Activated gamma-delta T cell (primary cell): Measurements from ENCODE around the gene ETFB.

Source experiments
- DNase-seq: peaks from one replicate; lab custom pipeline; 2025; lab: John Stamatoyannopoulos, UW

The ETFB gene

DNA sequence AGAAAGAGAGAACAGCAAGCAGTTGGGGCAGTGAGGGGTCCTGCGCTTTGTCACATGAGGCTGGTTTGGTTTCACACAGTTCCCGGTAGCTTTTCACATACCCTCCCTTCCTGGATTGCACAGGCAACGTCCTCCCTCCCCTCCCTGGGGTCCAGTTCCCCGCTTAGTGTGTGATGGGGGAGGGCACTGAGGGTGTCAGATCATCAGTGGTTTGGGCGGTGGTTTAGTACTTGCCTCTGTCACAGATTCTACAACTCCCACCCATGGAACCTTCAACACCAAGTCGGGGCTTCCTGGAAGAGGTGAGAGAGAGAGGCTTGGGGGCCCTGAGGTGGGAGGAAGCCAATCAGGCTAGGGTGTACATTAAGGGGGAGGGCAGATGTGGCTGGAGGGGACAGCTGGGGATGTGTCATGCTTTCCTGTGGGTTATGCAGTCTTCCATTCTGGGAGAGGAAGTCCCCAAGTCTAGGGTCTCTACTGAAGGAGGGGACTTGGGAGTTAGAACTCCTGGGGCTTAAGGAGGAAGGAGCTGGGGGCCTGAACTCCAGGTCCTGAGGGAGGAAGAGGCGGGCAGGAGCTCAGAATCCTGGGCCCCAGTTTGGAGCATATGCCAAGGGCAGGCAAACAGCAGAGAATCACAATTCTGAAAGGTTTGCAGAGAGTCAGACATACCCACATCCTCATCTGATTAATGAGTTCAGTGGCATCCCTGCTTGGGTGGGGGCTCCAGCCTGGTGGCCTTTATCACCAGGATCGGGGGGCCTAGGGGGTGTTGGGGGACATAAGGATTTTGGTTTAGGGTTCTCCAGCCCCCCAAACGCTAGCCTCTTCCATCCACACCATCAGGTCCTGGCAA lies 6.7 kb upstream of the ETFB start, which contains the start of gene NKG7:
TSS of gene NKG7 (minus strand) at position 6 of the 856 bp plus-strand sequence. CDS start 119 bp downstream, outside the sequence.
- DNase-seq = no peak

DNA sequence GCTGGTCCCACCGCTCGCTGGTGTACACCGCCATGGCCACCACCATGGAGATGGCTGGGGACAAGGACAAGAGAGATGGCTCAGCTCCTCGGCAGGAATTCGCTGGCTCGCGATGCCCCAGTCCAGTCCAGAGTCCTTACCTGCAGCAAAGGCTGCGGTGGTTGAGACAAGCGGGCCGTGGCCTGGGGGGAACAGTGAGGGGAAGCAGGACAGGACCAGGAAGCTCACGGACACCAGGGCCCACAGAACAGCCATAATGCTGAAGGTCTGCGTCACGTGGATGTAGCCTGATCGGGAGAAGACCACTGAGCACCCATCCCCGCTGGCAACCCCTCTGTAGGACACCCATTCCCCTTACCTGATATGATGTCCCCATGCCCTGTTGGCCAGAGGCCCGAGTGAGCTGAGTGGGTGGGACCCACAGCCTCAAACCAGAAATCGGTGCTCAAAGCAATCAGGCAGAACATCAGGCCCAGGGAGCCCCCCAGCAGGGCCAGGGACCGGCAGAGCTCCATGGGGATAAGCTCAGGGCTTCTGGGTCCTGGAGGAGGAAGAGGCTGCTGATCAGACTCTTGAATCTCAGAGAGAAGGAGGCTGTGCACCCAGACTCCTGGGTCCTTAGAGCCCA lies 5.9 kb upstream of the ETFB start:
- no peak for DNase-seq

DNA sequence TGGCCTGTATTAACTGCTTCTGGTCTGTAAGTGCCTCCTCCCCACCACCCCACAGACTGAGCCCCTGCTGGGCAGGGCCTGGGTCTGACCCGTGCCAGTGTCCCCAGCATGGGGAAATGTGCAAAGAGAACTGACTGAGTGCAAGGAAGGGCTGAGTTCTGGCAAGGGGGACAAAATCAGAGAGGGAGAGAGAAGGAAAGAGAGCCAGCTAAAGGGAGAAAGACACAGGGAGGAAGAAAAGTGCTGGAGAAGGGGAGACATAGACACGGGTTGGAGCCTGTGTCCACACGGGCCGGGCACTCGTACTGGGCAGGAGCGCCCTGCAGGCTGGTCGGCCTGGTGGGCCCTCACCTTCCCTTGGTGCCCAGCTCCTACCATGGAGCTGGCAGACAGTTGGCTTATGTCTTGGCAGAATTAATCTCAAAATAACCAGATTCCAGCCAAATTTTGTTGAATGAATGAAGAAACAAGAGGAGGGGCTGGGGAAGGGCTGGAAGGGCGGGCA lies 5.0 kb upstream of the ETFB start:
- no peak for DNase-seq

DNA sequence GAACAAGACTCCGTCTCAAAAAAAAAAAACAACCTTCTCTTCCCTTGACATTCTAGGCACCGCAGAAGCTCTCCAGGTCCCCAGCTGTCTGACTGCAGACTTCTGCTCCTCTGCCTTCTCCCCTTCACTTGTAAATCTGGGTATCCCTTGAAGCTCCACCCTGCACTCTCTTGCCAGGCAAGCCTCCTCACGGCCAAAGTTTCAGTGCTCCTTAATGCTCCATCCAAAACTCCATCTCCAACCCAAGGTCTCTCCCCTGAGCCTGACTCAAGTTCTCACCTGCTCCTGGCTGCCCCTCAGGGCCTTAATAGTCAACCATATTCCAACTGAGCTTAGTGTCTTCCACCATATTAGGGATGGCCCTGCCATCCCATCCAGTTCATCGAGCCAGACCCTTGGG lies 4.0 kb upstream of the ETFB start:
- no peak for DNase-seq

DNA sequence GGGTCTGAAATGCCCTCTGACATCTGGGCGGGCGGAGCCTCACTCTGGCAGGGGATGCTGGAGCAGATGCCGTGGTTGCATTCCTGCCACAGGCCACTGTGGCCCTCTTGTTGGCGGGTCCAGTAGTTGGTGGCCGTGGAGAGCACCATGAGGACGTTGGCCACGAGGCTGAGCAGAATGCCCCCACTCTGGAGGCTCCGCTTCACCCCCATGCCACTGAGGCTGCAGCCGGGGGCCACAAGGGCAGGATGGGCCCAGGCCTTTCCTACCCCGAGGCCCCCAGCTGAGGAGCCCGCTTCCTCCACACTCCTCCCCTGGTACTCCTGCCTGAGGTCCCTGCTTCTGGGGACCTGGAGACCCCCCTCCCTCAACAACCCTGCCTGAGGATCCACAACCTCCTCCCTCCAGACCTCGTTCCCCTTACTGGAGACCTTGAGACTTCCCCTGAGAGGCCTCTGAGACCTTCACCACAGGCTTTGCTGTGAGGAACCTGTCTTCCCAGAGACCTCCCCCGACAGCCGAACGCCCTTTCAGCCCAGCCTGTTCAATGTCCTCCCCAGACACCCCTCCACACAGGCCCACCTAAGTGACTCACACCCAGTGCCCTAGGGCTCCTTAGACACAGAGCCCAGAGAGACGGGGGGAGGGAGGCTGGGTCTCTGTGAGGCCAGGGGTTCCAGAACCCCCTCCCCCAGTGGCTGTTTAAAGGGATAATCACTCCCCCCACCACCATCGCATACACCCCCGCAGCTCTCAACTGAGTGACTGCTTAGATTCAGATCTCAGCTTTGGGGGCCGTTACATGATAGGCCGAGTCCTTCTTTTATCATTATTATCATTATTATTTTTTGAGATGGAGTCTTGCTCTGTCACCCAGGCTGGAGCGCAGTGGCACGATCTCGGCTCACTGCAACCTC lies 2.4 kb upstream of the ETFB start, which contains the start of gene CLDND2:
TSS of gene CLDND2 (minus strand) at position 638 of the 917 bp plus-strand sequence. CDS start at position 212, 426 bp downstream.
- DNase-seq = no peak

DNA sequence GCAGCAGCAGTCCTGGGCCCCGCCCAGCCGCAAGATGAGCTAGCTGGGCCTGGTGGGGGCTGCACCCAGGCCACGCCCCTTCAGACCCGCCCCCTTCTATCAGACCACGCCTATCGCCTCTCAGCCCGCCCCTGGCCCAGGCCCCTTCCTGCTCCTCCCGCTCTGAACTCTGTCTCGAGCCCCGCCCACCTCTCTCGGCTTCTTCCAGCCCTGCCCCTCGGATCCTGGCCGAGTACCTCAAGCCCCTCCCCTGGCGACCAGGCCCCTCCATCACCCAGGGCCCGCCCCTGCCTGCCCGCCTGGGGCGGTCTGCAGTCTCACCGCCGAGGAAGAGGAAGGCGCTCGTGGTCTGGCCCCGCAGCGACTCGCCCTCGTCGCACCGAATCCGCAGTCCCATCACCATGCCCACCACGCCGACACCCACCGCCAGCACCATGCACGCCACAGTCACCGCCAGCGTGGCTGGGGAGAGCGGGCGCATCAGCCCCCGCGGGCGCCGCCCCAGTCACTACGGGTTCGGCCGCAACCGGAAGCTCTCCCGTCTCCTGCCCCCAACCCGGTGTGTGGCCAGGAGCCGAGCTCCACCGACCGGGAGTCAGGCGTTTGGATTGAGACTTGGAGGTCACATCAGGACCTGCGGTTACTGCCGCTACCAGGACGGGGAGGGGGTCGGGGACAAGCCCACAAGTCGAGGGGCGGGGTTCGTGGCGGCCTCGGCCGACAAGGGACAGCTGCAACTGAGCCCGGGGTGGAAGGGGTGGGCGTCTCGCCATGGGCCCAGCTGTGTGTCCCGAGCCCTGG lies 1.6 kb upstream of the ETFB start:
- peak; percentile 77 for DNase-seq

DNA sequence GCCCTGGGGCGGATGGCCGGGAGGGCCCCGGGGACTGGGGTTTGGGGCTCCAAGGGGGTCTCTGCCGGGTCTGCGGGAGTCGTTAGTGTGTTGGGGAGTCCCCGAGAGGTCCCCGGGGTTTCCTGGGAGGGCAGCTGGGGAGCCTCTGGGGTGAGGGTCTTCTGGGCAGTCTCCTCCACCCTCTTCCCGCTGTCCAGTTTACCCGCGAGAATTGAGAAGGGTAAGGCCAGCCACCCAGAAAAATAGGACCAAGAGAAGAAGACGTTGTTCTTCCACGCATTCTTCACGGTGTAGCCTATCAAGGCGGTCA lies 1.0 kb upstream of the ETFB start:
- no peak for DNase-seq

DNA sequence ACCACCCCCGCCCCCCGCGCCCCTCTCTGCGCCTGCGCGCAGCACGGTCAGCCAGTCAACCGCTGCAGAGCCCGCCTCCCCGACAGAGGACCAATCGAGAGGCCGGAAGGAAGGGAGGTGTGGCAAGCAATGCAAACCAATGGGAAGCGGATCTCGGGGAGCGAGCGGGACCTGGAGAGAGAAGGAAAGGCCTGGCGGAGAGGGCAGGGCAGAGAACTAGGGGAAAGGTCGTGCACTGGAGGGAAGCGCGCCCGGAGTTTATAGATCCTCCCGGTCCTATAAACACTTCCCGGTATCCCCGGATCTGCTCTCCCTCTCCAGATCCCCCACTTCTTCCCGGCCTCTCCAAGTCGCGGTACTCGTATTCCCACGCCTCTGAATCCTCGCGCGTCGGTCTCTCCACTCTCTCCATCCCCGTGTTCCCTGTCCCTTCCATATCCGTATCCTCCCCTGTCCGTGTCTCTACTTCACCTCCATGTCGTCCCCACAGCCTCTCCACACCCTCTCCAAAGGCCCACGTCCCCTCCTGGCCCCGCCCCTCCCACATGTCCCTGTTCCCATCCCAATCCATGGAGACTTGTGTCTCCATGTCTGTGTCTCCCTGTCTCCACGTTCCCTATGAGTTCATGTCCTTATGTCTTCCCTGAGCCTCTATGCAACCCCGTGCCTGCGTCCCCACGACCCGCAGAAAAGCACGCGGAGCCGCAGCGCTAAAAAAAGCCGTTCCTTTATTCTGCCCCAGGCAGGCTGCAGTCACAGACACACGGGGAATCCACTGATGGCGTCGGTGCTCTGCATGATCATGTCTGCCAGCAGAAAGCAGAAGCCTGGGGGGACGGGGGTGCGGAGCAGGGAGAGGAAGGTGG lies 434 bp upstream of the ETFB start:
- DNase-seq = peak; percentile 71

DNA sequence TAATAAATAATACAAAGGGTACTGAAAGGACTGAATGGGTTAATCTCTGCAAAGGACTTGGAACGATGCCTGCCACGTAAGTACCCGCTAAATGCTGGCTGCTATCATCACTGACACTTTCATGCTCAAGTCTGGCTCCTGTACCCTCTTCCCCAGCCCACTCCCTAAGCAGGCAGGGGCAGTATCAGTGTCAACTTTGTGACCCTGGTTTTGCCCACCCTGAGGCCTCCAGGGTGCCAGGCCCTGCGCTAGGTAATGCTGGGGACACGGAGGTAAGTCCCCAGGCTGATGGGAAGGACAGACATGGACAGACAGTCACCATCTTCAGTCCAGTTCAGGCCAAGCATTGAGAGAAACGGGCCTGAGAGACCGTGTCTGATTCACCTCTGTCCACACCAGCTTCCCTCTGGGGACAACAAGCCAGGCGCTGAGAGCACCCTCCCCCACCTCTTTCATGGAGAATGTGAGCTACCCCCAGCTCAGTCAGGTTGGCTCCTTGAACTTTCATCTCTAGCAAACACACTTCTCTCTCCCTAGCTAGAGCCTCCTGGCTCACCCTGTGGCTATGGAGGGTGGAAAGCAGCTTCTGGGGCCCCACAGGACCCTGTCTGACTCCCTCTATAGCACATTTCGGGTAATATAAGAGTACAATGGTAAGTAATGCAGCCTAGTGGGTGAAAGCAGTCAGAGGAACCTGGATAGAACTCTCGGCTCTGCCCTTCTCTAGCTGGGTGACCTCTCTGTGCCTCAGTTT lies 800 bp downstream of the ETFB start:
- no peak for DNase-seq

DNA sequence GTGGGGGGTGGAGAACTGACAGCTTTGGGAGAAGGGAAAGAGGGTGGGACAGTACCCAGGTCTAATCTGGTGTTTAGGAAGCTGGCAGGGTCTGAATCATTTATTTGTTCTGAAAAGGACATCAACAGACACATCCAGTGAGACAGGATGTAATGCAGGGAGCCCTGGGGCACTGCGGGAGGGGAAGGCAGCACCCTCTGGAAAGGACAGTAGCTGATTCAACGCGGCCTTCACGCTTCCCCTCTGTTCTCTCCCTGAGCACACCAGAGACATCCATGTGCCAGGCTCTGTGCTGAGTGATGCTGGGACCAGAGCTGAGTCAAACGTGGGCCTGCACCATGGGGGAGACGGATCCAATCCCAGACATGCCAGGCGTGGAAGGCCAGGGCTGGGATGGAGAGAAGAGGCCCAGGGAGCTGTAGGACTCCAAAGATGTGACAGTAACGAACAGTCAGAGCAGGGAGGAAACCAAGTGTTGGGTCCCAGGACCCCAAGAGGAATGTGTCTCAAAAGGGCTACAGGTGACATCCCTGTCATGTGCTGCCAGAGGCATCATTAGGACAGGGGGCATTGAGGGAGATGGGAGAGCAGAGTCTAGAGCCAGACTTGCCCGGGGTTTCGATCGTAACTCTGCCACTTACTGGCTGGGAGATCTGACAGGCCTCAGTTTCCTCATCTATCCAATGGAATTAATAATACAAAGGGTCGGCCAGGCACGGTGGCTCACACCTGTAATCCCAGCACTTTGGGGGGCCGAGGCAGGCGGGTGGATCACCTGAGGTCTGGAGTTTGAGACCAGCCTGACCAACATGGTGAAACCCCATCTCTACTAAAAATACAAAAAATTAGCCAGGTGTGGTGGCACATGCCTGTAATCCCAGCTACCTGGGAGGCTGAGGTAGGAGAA lies 1.7 kb downstream of the ETFB start:
- DNase-seq = no peak

DNA sequence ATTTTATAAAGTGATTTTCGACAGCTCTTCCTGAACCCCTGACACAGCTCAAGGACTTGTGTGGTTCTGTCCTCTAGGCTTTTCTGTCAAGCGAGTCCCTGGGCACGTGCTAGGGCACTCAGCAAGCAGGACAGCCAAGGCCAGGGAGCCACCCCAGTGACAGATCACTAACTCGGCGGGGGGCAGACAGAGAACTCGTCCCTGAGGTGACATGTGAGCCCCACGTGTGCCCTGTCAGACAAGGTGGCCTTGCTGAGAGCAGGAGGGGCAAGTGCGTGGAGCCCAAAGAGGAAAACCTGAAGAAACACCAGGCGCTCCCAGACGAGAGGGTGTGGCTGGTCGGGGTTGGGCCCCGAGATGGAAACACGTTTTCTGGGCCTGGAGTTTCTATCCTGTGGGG lies 4.9 kb downstream of the ETFB start:
- DNase-seq = no peak

DNA sequence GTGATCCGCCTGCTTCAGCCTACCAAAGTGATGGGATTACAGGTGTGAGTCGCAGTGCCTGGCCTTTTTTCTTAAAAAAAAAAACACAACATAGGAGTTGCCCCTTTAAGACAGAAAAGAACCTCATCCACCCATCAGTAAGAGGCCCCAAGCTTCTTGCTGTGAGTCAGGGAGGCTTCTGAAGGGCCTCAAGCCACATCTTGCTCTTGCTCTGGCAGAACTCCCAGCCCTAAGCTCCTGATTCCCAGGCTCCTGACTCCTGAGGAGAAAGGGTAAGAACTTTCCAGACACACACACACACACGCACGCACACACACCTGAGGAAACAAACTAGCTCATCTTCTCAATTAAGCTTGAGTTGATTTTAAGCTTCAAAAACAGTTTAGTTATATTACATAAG lies 6.9 kb downstream of the ETFB start:
- no peak for DNase-seq

DNA sequence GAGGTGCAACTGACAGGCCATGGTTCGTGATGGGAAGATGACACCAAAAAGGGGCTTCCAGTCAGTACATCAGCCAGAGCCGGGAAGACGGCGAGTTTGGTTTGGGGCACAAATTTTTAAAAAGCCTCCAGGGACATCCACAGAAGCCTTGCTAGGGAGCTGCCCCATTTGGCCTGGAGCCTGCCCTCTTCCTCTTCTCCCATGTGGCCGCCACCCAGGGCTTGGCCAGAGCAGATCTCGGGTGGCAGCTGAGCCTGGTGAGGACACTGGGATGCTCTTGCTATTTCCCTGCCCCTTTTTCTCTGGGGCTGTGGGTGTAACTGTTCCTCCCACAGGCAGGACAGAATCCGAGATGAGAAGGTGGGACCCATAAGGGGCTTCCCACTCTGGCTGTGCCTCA lies 8.2 kb downstream of the ETFB start:
- no peak for DNase-seq

DNA sequence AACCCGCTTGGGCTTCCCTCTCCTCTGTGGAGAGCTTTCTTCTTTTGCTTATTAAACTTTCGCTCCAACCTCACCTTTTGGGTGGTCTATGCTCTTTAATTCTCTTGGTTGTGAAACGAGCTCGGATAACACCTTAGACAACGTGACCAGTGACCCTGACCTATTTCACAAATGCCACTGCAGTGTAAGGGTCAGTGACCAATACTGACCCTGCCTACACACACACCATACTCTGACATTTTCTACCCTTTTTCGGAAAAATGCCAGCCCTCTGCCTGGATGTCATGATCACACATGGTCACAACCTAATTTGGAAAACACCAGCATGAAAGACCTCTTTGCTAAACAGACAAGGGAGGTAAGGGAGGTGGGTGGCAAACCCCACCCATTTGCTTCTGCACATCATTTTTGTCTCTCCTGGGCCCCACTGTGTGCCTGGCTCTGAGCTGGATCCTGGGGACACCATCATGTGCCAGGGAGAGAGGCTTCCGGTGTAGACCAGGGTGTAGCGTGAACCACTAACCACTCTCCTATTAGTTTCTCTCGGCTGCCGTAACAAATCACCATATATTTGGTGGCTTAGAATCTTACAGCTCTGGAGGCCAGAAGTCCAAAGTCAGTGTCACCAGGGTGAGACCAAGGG lies 9.9 kb downstream of the ETFB start:
- no peak for DNase-seq

DNA sequence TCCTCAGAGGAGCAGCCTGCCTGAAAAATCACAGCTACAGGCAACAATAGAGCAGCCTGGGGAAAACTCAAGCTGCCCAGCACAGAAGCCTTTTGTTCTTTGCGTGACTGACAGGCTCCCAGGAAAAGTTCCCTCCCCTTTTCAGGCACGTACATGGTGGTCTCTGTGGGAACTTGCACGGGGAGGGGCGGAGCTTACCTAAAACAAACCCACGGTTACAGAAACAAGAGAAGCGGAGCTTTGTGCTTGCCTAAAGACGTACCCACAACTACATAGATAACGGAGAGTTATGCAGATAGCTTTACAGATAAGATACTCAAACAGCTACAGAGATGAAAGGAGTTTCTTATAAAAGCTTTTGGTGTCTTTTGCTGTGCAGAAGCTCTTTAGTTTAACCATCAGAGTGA lies 11.4 kb downstream of the ETFB start:
- DNase-seq = no peak

DNA sequence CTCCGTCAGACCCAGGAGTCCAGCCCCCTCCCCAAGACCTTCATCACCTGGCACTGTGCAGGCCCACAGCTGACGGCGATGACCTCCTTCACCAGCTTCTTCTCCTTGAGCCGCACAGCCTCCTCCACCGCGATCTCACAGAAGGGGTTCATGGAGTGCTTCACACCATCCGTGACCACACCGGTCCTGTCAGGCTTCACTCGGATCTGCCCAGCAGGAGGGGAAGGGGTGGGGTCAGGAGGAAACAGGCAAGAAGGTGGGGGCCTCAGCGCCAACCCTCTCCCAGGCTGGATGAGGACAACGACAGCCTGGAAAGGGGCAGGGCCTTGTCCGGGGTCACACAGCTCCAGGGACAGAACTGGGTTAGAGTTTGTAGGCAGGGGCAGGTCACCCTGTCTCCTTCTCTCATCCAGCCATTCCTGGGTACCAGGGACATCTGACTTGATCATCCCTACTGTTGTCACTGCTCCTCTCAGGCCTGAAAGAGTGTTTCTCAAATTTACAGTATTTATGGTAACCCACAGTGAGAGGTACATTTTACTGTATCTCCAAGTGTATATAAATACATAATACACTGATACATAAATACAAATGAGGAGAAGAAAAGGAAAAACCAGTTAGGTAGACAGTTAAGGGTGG lies 12.0 kb downstream of the ETFB start:
- no peak for DNase-seq

DNA sequence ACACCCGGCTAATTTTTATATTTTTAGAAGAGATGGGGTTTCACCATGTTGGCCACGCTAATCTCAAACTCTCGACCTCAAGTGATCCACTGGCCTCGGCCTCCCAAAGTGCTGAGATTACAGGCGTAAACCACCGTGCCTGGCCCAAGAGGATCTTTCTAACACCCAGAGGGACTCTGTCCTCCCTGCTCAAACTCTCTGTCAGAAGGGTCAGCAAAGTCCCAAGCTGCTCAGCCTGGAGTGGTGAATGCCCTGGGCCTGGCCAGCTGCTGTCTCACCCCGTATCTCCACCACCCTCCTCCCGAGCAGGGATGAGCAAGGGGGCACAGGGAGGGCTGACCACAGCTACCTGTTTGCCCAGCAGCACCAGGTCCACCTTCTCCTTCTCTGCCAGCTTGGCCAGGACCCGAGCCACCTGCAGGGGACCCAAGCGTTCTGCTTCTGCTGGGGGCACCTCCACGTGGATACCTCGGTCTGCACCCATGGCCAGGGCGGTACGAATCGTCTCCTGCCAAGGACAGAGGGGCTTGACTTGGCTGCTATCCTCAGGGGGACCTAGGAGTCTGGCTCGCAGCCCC lies 13.3 kb downstream of the ETFB start:
- no peak for DNase-seq
